T-helper 1 cell treated with Interleukin-12 subunit alpha and Interleukin-12 subunit beta and Interleukin-4 antibody, amounts not matched to agents 30 ng/mL and 1 ng/mL, for 36 hours (primary cell): ENCODE results near the gene THAP6. TPM values are rescaled to one million over a fixed set of nuclear protein-coding genes. Genes with fewer than 3 reads are reported as not detected.
"Not testable (repeated sequence)": the region's sequence is repeated elsewhere in the genome, so short reads cannot be mapped to it uniquely, and the experiment has no call there.

Source experiments
- intact Hi-C: fragments of 100-400 bp; cut with micrococcal nuclease; formaldehyde crosslinking; loops from one replicate; pipeline ENCODE4 v1.15.1; 2024
- total RNA-seq: library from RNA; stranded (reverse); gene quantifications from 2 replicates; pipeline ENCODE4 v1.2.3, GENCODE V29; 2022

Gene THAP6
- total RNA-seq, 1 donor from 2014 or later = 17.8 TPM

DNA sequence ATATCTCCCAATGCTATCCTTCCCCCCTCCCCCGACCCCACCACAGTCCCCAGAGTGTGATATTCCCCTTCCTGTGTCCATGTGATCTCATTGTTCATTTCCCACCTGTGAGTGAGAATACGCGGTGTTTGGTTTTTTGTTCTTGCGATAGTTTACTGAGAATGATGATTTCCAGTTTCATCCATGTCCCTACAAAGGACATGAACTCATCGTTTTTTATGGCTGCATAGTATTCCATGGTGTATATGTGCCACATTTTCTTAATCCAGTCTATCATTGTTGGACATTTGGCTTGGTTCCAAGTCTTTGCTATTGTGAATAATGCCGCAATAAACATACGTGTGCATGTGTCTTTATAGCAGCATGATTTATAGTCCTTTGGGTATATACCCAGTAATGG lies 5.2 kb downstream of the THAP6 start:
- intact Hi-C loops = loop anchor here (10.0 kb wide), 1 partner anchor 535 kb away; no protein-coding TSS in a partner anchor

- intact Hi-C loops = no loop called here
These were observed 10.8 kb downstream of the THAP6 start for GRCh38 chr4:75525086-75525485.

- intact Hi-C loops = no loop called here
These were observed 11.6 kb downstream of the THAP6 start for GRCh38 chr4:75525910-75526309.

GRCh38 chr4:75527482-75527881 lies 13.2 kb downstream of the THAP6 start:
- intact Hi-C loops = no loop called here

GRCh38 chr4:75530556-75531322 lies 16.5 kb downstream of the THAP6 start:
- intact Hi-C loops = no loop called here

- intact Hi-C loops = not testable (repeated sequence)
These were observed 17.4 kb downstream of the THAP6 start for GRCh38 chr4:75531536-75532143.

DNA sequence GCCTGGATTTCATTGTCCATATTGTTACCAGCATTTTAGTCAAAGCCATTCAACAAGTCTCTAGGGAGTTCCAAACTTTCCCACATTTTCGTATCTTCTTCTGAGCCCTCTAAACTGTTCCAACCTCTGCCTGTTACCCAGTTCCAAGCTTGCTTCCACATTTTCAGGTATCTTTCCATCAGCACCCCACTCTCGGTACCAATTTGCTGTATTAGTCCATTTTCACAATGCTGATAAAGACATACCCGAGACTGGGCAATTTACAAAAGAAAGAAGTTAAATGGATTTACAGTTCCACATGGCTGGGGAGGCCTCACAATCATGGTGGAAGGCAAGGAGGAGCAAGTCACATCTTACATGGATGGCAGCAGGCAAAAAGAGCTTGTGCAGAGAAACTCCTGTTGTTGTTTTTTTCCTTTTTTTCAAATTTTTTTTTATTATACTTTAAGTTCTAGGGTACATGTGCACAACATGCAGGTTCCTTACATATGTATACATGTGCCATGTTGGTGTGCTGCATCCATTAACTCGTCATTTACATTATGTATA lies 19.1 kb downstream of the THAP6 start:
- intact Hi-C loops = not testable (repeated sequence)

GRCh38 chr4:75533926-75534325 lies 19.7 kb downstream of the THAP6 start:
- intact Hi-C loops = not testable (repeated sequence)

DNA sequence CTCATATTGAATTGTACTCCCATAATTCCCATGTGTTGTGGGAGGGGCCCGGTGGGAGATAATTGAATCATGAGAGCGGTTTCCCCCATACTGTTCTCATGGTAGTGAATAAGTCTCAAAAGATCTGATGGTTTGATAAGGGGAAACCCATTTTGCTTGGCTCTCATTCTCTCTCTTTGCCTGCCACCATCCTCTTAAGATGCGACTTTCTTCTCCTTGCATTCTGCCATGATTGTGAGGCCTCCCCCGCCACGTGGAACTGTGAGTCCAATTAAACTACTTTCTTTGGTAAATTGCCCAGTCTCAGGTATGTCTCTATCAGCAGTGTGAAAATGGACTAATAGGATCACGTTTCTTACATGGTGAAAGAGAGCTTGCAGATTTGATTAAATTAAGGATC lies 23.0 kb downstream of the THAP6 start:
- intact Hi-C loops = not testable (repeated sequence)

DNA sequence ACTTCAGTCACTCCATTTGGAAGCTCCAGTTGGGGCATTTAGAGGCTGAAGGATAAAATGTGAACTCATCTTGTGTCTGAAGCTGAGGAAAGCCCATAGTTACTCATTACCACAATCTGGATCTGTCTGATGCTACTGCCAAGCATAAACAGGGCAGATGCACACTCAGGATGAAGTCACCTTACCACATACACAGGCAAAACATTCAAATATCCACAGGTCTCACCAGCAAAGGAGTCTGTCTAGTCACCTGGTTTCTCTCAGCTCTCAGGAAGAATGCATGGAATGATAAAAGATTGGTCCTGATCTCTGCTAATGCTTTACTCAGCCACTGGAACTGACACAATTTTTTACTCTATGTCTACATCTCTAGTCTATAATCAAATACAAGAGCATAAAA lies 28.6 kb downstream of the THAP6 start:
- intact Hi-C loops = no loop called here

GRCh38 chr4:75544220-75544619 lies 29.9 kb downstream of the THAP6 start:
- intact Hi-C loops = not testable (repeated sequence)

GRCh38 chr4:75544870-75545269 lies 30.6 kb downstream of the THAP6 start:
- intact Hi-C loops = no loop called here

DNA sequence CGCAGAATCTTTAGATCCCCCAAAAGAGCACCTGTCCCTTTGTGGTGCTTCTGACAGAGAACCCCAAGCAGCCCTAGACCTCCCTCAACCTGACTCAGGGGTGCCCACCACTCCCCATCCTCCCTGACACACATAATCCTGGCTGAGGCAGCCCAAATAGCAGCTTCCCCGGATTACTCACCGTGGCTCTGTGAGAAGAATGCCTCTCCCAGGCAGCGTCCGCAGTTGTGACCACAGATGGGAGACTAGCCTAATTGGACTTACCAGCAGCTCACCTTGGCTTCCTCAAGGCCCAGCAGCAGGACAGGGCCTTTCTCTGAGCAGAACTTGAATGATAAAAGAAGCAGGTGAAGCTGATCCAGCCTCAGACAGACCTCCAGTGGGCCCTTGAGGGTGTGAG lies 31.3 kb downstream of the THAP6 start:
- intact Hi-C loops = no loop called here

DNA sequence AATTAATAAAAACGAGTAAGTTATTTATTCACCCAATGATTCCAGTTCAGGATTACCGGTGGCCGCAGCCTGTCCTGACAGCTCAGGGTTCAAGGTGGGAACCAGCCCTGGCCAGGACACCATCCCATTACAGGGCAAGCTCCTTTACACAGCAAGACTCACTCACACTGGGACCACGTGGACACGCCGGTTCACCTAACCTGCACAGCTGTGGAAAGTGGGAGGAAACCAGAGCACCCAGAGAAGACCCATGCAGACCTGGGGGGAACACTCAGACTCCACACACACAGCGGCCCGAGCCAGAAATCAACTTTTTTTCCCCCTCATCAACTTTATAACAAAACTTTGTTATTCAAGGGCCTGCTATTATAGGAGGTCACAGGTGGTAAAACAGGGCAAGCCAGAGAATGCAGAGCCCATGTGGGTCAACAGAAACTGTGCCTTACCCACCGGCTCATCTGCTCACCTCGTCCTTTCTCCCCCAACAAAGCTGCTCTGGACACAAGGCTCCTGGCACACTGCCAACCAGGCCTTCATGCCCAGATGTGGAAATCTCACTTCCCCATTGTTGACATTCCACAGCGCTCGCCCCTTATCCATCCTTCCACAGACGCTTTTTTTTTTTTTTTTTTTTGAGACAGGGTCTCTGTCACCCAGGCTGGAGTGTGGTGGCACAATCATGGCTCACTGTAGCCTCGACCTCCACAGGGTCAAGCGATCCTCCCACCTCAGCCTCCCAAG lies 33.5 kb downstream of the THAP6 start:
- intact Hi-C loops = no loop called here

DNA sequence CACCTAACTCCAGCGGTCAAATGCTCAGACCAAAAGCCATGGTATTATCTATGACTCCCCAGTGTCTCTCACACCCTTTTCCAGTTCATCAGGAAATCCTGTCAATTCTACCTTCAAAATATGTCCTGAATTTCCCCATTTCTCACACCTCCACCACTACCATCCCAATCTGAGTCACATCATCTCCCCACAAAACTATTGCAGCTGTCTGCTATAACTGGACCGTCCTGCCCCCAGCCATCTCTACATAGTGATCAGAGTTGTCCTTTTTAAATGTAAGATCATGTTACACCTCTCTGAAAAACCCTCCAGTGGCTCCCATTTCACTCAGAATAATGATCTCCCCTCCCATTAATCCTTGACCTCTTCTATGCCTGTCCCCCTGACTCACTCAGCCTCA lies 34.7 kb downstream of the THAP6 start:
- intact Hi-C loops = no loop called here

- intact Hi-C loops = no loop called here
These were observed 38.2 kb downstream of the THAP6 start for GRCh38 chr4:75552452-75552851.

DNA sequence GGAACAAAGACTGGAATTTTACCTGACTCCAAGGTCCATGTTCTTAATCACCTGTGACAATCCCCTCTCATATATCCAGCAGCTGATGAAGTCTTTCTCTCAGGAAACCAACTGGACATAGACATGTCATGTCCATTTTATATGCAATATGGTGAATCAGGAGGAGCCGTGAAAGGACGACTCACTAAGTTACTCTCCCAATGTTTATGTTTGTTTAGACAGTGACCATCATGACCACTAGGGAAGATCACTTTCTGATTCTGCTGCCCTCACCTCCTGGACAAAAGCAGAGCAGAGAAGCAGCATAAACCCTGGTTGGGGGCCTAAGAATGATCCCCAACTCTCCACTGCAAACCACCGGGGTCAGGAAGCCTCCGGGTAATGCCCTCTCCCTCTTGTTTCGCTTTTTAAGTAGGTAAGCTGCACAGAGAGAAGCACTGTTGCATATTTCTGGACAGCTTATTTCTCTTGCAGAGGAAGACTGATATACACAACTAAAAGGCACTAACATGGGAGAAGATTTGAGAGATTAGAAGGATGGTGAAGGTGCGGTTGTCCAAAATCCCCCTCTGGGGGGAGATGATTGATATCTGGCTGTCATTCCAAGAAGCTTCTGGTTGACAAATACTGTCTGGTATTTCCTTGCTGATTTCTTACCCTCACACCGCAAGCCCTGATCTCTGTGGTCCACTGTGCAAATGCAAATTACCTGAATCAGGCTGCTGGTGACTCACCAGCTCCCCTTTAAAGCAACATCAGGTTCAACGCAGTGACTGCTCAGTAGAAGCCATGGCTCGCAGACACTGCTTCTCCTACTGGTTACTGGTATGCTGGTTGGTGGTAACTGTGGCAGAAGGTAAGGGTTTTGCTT lies 41.3 kb downstream of the THAP6 start, which contains the start of gene ODAPH:
Gene ODAPH (plus strand): TSS at position 773 of the 871 bp plus-strand sequence. CDS start 17 bp downstream, at position 790.
- intact Hi-C loops = loop anchor here (1.0 to 2.0 kb wide), 2 partner anchors 41 to 43 kb away; partner anchors contain the start of genes RCHY1 and THAP6

GRCh38 chr4:75557696-75558095 lies 43.4 kb downstream of the THAP6 start:
- intact Hi-C loops = loop anchor here (2.0 kb wide), 1 partner anchor 43 kb away; the partner anchor contains the start of genes RCHY1 and THAP6

- intact Hi-C loops = no loop called here
These were observed 47.5 kb downstream of the THAP6 start for GRCh38 chr4:75561789-75562188.

DNA sequence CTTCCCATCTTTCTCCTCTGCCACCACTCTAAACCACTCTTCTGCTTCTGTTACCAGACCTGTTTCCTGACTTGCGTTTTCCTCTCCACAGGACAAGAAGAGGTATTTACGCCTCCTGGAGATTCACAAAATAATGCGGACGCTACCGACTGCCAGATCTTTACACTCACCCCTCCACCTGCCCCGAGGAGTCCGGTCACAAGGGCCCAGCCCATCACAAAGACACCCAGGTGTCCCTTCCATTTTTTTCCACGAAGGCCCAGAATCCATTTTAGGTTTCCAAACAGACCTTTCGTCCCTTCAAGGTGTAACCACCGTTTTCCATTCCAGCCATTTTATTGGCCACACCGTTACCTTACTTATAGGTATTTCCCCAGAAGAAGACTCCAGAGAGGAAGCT lies 49.8 kb downstream of the THAP6 start:
- intact Hi-C loops = no loop called here

GRCh38 chr4:75565481-75565880 lies 51.2 kb downstream of the THAP6 start:
- intact Hi-C loops = no loop called here
